Liver (tissue), 9 donors: Measurements from ENCODE around the gene MYL10. TPM values are rescaled to one million over a fixed set of nuclear protein-coding genes. Genes with fewer than 3 reads are reported as not detected.

Source experiments
- DNase-seq: peaks from one replicate; pipeline ENCODE4 v3.0.0-alpha.2; 2017; ENCODE audit warnings: low spot score
- H3K27ac ChIP-seq, 2 donors: one replicate each; pipeline ENCODE4 v1.7.0; 2013; ENCODE audit warnings: inconsistent platforms in 2 of 2, low read length in 2 of 2, control low read depth in 1 of 2, low read depth in 1 of 2, mild to moderate bottlenecking in 1 of 2
- H3K27me3 ChIP-seq, 4 donors: one replicate each; pipeline versions ENCODE4 v1.6.1 to v1.7.0; 2013; ENCODE audit warnings: low read length in 3 of 4, inconsistent platforms in 1 of 4, mild to moderate bottlenecking in 1 of 4, moderate library complexity in 1 of 4; ENCODE audit not compliant: control insufficient read depth in 4 of 4, insufficient read depth in 4 of 4
- H3K36me3 ChIP-seq, 4 donors: one replicate each; pipeline versions ENCODE4 v1.6.1 to v1.7.0; 2013; ENCODE audit warnings: low read length in 3 of 4, mild to moderate bottlenecking in 3 of 4, low read depth in 1 of 4, moderate library complexity in 1 of 4; ENCODE audit not compliant: control insufficient read depth in 4 of 4, insufficient read depth in 3 of 4
- H3K4me1 ChIP-seq, 4 donors: one replicate each; pipeline versions ENCODE4 v1.6.1 to v1.7.0; 2013; ENCODE audit warnings: low read length in 3 of 4, mild to moderate bottlenecking in 3 of 4, moderate library complexity in 1 of 4; ENCODE audit not compliant: control insufficient read depth in 4 of 4, insufficient read depth in 4 of 4
- H3K4me3 ChIP-seq, 3 donors: one replicate each; pipeline versions ENCODE4 v1.6.1 to v1.7.0; 2013; ENCODE audit warnings: low read length in 3 of 3, control low read depth in 1 of 3, low read depth in 1 of 3, mild to moderate bottlenecking in 1 of 3
- H3K9ac ChIP-seq, 2 donors: one replicate each; pipeline ENCODE4 v1.7.0; 2013; ENCODE audit warnings: low read length in 2 of 2, mild to moderate bottlenecking in 2 of 2, moderate library complexity in 2 of 2, control low read depth in 1 of 2, low read depth in 1 of 2
- H3K9me3 ChIP-seq, 4 donors: one replicate each; pipeline versions ENCODE4 v1.6.1 to v1.7.0; 2013; ENCODE audit warnings: low read length in 3 of 4; ENCODE audit not compliant: control insufficient read depth in 4 of 4
- ATF3 ChIP-seq: IDR thresholded peaks from 2 replicates; pipeline ENCODE4 v1.6.1; 2016; ENCODE audit warnings: antibody characterized with exemption
- CTCF ChIP-seq: fragments of 150-350 bp; IDR thresholded peaks from 2 replicates; pipeline ENCODE4 v1.5.1; 2017; ENCODE audit warnings: improper control_type of control experiment, low read depth, low read length; ENCODE audit not compliant: missing input control
- EGR1 ChIP-seq, 2 donors: IDR thresholded peaks; 2 replicates each; pipeline ENCODE4 v1.6.1; 2016 to 2018; ENCODE audit warnings: antibody characterized with exemption in 2 of 2, low read depth in 2 of 2
- FOXA1 ChIP-seq: IDR thresholded peaks from 2 replicates; pipeline ENCODE4 v1.6.1; 2016; ENCODE audit warnings: antibody characterized with exemption
- FOXA2 ChIP-seq: IDR thresholded peaks from 2 replicates; pipeline ENCODE4 v1.6.1; 2016; ENCODE audit warnings: antibody characterized with exemption
- GABPA ChIP-seq, 2 donors: IDR thresholded peaks in 1 of 2; conservative IDR thresholded peaks in 1 of 2; 2 replicates each; pipeline ENCODE4 v1.6.1; 2016; ENCODE audit warnings: antibody characterized with exemption in 2 of 2, mild to moderate bottlenecking in 1 of 2, moderate library complexity in 1 of 2
- HNF4A ChIP-seq, 2 donors: conservative IDR thresholded peaks; 2 replicates each; pipeline ENCODE4 v1.6.1; 2016; ENCODE audit warnings: antibody characterized with exemption in 2 of 2, mild to moderate bottlenecking in 2 of 2
- HNF4G ChIP-seq: IDR thresholded peaks from 2 replicates; pipeline ENCODE4 v1.6.1; 2016; ENCODE audit warnings: antibody characterized with exemption
- JUND ChIP-seq, 2 donors: IDR thresholded peaks; 2 replicates each; pipeline ENCODE4 v1.6.1; 2016; ENCODE audit warnings: antibody characterized with exemption in 2 of 2
- MAX ChIP-seq: IDR thresholded peaks from 2 replicates; pipeline ENCODE4 v1.6.1; 2016; ENCODE audit warnings: antibody characterized with exemption
- NR2F2 ChIP-seq: IDR thresholded peaks from 2 replicates; pipeline ENCODE4 v1.6.1; 2016; ENCODE audit warnings: antibody characterized with exemption
- SP1 ChIP-seq: IDR thresholded peaks from 2 replicates; pipeline ENCODE4 v1.6.1; 2018; ENCODE audit warnings: antibody characterized with exemption, mild to moderate bottlenecking
- TAF1 ChIP-seq: conservative IDR thresholded peaks from 2 replicates; pipeline ENCODE4 v1.6.1; 2016; ENCODE audit warnings: antibody characterized with exemption, mild to moderate bottlenecking
- YY1 ChIP-seq: IDR thresholded peaks from 2 replicates; pipeline ENCODE4 v1.6.1; 2016; ENCODE audit warnings: antibody characterized with exemption, mild to moderate bottlenecking
- ZBTB33 ChIP-seq: IDR thresholded peaks from 2 replicates; pipeline ENCODE4 v1.6.1; 2016; ENCODE audit warnings: antibody characterized with exemption
- WGBS: extraction: QIAGEN DNeasy Blood & Tissue Kit; methylation state at CpG from one replicate; pipeline ENCODE4 v1.1.7; 2013; 5-methylcytosine and 5-hydroxymethylcytosine counted together
- polyA plus RNA-seq, 2 donors: library from polyadenylated mRNA; stranded (reverse) in 1 of 2; unstranded in 1 of 2; fragments of 200-250 nt in 1 of 2; fragments of >200 nt in 1 of 2; fragmentation: Nextera tagmentation in 1 of 2; extraction: Ambion mirVana in 1 of 2; gene quantifications; one replicate each; pipeline versions ENCODE4 v1.2.1 to v1.2.3, GENCODE V29; 2013 to 2015
- total RNA-seq, 2 donors: library from RNA; depleted of rRNA; stranded (reverse); fragments of >200 nt; gene quantifications; one replicate each; pipeline ENCODE4 v1.2.3, GENCODE V29; 2014
- TF ChIP-seq, protein P1 (sequence below): IDR thresholded peaks from 2 replicates; pipeline ENCODE4 v1.6.1; 2016; ENCODE audit warnings: antibody characterized with exemption, mild to moderate bottlenecking
- donor health status: healthy.
- donor health status: healthy.
- donor health status: healthy.
- donor health status: healthy.
- donor health status: healthy.

Gene MYL10
- total and polyA plus RNA-seq, 4 donors, result not detected

DNA sequence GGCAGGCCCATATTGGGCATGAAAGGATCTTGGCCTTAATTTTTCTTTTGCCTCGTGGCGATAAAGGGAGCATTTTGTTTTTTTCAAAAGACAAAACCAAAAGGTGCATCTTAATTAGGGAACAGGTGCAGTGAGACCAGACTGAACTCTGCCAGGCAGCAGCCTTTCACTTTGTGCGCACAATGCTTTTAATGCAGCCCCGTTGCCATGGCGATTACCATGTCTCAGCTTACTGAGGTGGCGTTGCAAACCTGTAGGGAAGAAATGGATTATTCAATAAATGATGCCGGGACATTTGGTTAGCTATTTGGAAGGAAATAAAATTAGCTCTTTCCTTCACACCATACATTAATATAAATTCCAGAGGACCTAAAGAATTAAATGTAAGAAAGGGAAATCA is 61.9 kb downstream of the MYL10 start:
- Histone ChIP-seq H3K9ac (no peak overlapping the region), H3K4me1 (no peaks in the 10 kb centered on the region), H3K4me3 (no peak overlapping the region), H3K27me3 (no peaks in the 10 kb centered on the region), H3K27ac (no peak overlapping the region), H3K36me3 (no peaks in the 10 kb centered on the region), H3K9me3 (peaks cover 0 to 7% (median 4%) of the 10 kb centered on the region in 4 donors)
- no peak for DNase-seq
- TF ChIP-seq ATF3 (no peak), HNF4A (conservative IDR thresholded peaks at IDR 0.05) (no peak), NR2F2 (no peak), ZBTB33 (no peak), YY1 (no peak), FOXA2 (no peak), MAX (no peak), TAF1 (no peak), CTCF (no peak), JUND (IDR thresholded peaks at IDR 0.05) (no peak), HNF4G (no peak)
- TF ChIP-seq, protein P1, sequence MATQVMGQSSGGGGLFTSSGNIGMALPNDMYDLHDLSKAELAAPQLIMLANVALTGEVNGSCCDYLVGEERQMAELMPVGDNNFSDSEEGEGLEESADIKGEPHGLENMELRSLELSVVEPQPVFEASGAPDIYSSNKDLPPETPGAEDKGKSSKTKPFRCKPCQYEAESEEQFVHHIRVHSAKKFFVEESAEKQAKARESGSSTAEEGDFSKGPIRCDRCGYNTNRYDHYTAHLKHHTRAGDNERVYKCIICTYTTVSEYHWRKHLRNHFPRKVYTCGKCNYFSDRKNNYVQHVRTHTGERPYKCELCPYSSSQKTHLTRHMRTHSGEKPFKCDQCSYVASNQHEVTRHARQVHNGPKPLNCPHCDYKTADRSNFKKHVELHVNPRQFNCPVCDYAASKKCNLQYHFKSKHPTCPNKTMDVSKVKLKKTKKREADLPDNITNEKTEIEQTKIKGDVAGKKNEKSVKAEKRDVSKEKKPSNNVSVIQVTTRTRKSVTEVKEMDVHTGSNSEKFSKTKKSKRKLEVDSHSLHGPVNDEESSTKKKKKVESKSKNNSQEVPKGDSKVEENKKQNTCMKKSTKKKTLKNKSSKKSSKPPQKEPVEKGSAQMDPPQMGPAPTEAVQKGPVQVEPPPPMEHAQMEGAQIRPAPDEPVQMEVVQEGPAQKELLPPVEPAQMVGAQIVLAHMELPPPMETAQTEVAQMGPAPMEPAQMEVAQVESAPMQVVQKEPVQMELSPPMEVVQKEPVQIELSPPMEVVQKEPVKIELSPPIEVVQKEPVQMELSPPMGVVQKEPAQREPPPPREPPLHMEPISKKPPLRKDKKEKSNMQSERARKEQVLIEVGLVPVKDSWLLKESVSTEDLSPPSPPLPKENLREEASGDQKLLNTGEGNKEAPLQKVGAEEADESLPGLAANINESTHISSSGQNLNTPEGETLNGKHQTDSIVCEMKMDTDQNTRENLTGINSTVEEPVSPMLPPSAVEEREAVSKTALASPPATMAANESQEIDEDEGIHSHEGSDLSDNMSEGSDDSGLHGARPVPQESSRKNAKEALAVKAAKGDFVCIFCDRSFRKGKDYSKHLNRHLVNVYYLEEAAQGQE, result no peak
- WGBS, result 87% methylated on average over 7 of the region's 7 CpGs

DNA sequence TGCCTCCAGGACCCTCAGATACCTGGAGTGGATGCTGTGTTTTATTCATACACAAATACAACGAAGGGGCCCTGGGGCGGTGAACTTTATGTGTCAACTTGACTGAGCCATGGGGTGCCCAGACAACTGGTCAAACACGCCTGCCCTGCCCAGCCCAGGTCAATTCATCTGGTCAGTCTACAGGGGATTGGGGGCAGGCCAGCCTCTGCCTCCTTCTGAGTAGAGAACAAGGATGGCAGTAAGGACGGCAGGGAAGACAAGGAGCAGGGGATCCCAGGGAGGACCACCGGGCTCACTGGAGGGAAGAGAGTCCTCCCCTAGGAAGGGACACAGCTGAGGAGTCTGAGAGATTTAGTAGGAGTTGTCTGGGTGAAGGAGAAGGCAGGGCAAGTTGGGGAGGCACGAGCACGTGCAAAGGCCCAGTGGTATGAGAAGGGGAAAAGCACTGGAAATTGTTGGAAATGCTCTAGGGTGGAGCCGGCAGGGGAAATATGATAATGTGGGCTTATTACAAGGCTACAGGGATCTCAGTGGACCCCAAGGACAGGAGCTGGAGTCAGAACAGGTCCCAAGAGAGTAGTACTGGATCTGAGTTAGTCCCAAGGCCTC is 63.4 kb downstream of the MYL10 start:
- WGBS, result 85% methylated on average over 8 of the region's 8 CpGs
- no peak overlapping the region for H3K4me3 ChIP-seq
- no peaks in the 10 kb centered on the region for H3K9me3 ChIP-seq
- no peaks in the 10 kb centered on the region for H3K4me1 ChIP-seq
- no peak overlapping the region for H3K27ac ChIP-seq
- no peaks in the 10 kb centered on the region for H3K36me3 ChIP-seq
- no peak for DNase-seq
- H3K27me3 ChIP-seq, result no peaks in the 10 kb centered on the region
- H3K9ac ChIP-seq, result no peak overlapping the region
- TF ChIP-seq NR2F2 (no peak), FOXA1 (no peak), TAF1 (no peak), HNF4A (conservative IDR thresholded peaks at IDR 0.05) (no peak), MAX (no peak), ZBTB33 (no peak), EGR1 (IDR thresholded peaks at IDR 0.05; ENCODE audit: low read depth in 2 of 2) (no peak), JUND (IDR thresholded peaks at IDR 0.05) (no peak), GABPA (IDR thresholded peaks at IDR 0.05 in 1 of 2, conservative IDR thresholded peaks at IDR 0.05 in 1 of 2) (no peak), SP1 (no peak), ATF3 (no peak), YY1 (no peak), FOXA2 (no peak)
- TF ChIP-seq, protein P1, result no peak
